Suprapubic skin (tissue), 4 donors: Measurements from ENCODE around the gene INTS6. TPM values are rescaled to one million over a fixed set of nuclear protein-coding genes. Genes with fewer than 3 reads are reported as not detected.

Experiments
- DNase-seq, 2 donors: peaks; one replicate each; pipeline ENCODE4 v3.0.0-alpha.2; 2019; ENCODE audit warnings: low spot score in 2 of 2
- H3K27ac ChIP-seq: fragments of 200-600 bp; sonication (generic); one replicate; pipeline ENCODE4 v1.5.1; 2019
- H3K27me3 ChIP-seq: fragments of 200-600 bp; sonication (generic); one replicate; pipeline ENCODE4 v1.5.1; 2019
- H3K36me3 ChIP-seq: fragments of 200-600 bp; sonication (generic); one replicate; pipeline ENCODE4 v1.5.1; 2019
- H3K4me1 ChIP-seq: fragments of 200-600 bp; sonication (generic); one replicate; pipeline ENCODE4 v1.5.1; 2019
- H3K4me3 ChIP-seq: fragments of 200-600 bp; sonication (generic); one replicate; pipeline ENCODE4 v1.5.1; 2019; ENCODE audit warnings: mild to moderate bottlenecking
- H3K9me3 ChIP-seq: fragments of 200-600 bp; sonication (generic); one replicate; pipeline ENCODE4 v1.5.1; 2019
- CTCF ChIP-seq, 2 donors: fragments of 200-600 bp in 1 of 2; fragments of 450-650 bp in 1 of 2; sonication (generic) in 1 of 2; IDR thresholded peaks; one replicate each; pipeline ENCODE4 v1.5.1; 2016 to 2019; ENCODE audit warnings: antibody characterized with exemption in 2 of 2, mild to moderate bottlenecking in 1 of 2, moderate library complexity in 1 of 2
- EP300 ChIP-seq: sonication (generic); formaldehyde crosslinking; IDR thresholded peaks from one replicate; pipeline ENCODE4 v1.6.1; 2017; ENCODE audit warnings: antibody characterized with exemption
- POLR2A ChIP-seq, 2 donors: fragments of 450-650 bp; IDR thresholded peaks; one replicate each; pipeline ENCODE4 v1.6.1; 2017; ENCODE audit warnings: antibody characterized with exemption in 2 of 2, mild to moderate bottlenecking in 2 of 2, moderate library complexity in 2 of 2
- POLR2AphosphoS5 ChIP-seq, 3 donors: sonication (generic); formaldehyde crosslinking; IDR thresholded peaks; one replicate each; pipeline ENCODE4 v1.6.1; 2017; ENCODE audit warnings: antibody characterized with exemption in 3 of 3
- WGBS: methylation state at CpG from one replicate; pipeline ENCODE4 v1.1.5; 2018; 5-methylcytosine and 5-hydroxymethylcytosine counted together
- total RNA-seq, 4 donors: library from RNA; depleted of rRNA; stranded (reverse); fragments of >200 nt; gene quantifications; one replicate each; pipeline ENCODE4 v1.1.0, GENCODE V29; 2016

Gene INTS6
- total RNA-seq, 4 donors from 2014 or later: 30.7 to 48.5 (median 41.5) TPM

GRCh38 chr13:51426982-51427381, 25.9 kb downstream of the INTS6 start:
- no peak for DNase-seq

GRCh38 chr13:51425410-51426042, 27.3 kb downstream of the INTS6 start:
- DNase-seq: no peak
- no peak overlapping the region for H3K4me3 ChIP-seq
- peaks cover 18% of the 10 kb centered on the region for H3K36me3 ChIP-seq
- 70% methylated on average over 4 of the region's 4 CpGs for WGBS
- H3K4me1 ChIP-seq: peaks cover 35% of the 10 kb centered on the region
- no peak overlapping the region for H3K27ac ChIP-seq
- H3K9me3 ChIP-seq: no peaks in the 10 kb centered on the region
- no peak for TF ChIP-seq CTCF (IDR thresholded peaks at IDR 0.05)
- TF ChIP-seq EP300: no peak
- no peak for TF ChIP-seq POLR2AphosphoS5 (IDR thresholded peaks at IDR 0.05)
- TF ChIP-seq POLR2A (IDR thresholded peaks at IDR 0.05): no peak
- no peaks in the 10 kb centered on the region for H3K27me3 ChIP-seq

More at GRCh38 chr13:51426982-51427381, 25.9 kb downstream of the INTS6 start:
- H3K27me3 ChIP-seq: no peaks in the 10 kb centered on the region
- peaks cover 13% of the 10 kb centered on the region for H3K36me3 ChIP-seq
- H3K4me3 ChIP-seq: no peak overlapping the region
- peaks cover 26% of the 10 kb centered on the region for H3K4me1 ChIP-seq
- no peak overlapping the region for H3K27ac ChIP-seq
- no peak for TF ChIP-seq CTCF (IDR thresholded peaks at IDR 0.05)
- no peak for TF ChIP-seq POLR2A (IDR thresholded peaks at IDR 0.05)
- TF ChIP-seq EP300: no peak
- no peak for TF ChIP-seq POLR2AphosphoS5 (IDR thresholded peaks at IDR 0.05)
- H3K9me3 ChIP-seq: no peaks in the 10 kb centered on the region

DNA sequence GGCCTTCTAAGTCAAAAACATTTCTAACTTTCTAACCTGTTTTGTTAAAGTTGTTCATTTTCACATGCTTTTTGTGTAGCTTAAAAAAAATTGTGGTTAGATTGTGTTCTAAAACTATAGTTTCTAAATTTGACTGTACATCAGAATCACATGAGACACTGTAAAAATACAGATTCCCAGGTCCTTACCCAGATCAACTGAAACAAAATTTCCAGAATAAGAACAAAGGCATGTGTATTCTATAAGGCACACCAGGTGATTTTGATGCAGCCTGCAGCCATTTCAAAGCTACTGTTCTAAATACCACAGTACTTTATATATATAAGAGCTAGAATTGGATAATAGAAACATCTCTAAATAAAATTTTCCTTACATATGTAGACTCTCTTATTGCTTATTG, 29.1 kb downstream of the INTS6 start:
- no peaks in the 10 kb centered on the region for H3K9me3 ChIP-seq
- no peaks in the 10 kb centered on the region for H3K27me3 ChIP-seq
- peaks cover 12% of the 10 kb centered on the region for H3K36me3 ChIP-seq
- TF ChIP-seq POLR2AphosphoS5 (IDR thresholded peaks at IDR 0.05): no peak
- H3K4me1 ChIP-seq: peaks cover 42% of the 10 kb centered on the region
- DNase-seq: no peak
- H3K27ac ChIP-seq: no peak overlapping the region
- H3K4me3 ChIP-seq: no peak overlapping the region

GRCh38 chr13:51422484-51422883, 30.4 kb downstream of the INTS6 start:
- H3K4me1 ChIP-seq: peaks cover 40% of the 10 kb centered on the region
- WGBS: 74% methylated on average over 1 of the region's 1 CpG

GRCh38 chr13:51420681-51421490, 31.9 kb downstream of the INTS6 start:
- Histone ChIP-seq H3K4me3 (no peak overlapping the region), H3K36me3 (peaks cover 14% of the 10 kb centered on the region), H3K27me3 (no peaks in the 10 kb centered on the region), H3K4me1 (peaks cover 28% of the 10 kb centered on the region), H3K27ac (no peak overlapping the region), H3K9me3 (no peaks in the 10 kb centered on the region)
- DNase-seq: no peak
- WGBS: 76% methylated on average over 6 of the region's 6 CpGs
- TF ChIP-seq CTCF (IDR thresholded peaks at IDR 0.05): no peak
- no peak for TF ChIP-seq EP300
- no peak for TF ChIP-seq POLR2AphosphoS5 (IDR thresholded peaks at IDR 0.05)
- no peak for TF ChIP-seq POLR2A (IDR thresholded peaks at IDR 0.05)

More at GRCh38 chr13:51422484-51422883, 30.4 kb downstream of the INTS6 start:
- H3K4me3 ChIP-seq: no peak overlapping the region
- TF ChIP-seq POLR2AphosphoS5 (IDR thresholded peaks at IDR 0.05): no peak
- TF ChIP-seq CTCF (IDR thresholded peaks at IDR 0.05): no peak
- TF ChIP-seq POLR2A (IDR thresholded peaks at IDR 0.05): no peak
- TF ChIP-seq EP300: no peak
- H3K9me3 ChIP-seq: no peaks in the 10 kb centered on the region
- no peak for DNase-seq
- H3K27ac ChIP-seq: no peak overlapping the region
- peaks cover 8% of the 10 kb centered on the region for H3K36me3 ChIP-seq
- no peaks in the 10 kb centered on the region for H3K27me3 ChIP-seq
